ENCODE results near the gene STOML2. TPM values are rescaled to one million over a fixed set of nuclear protein-coding genes. Genes with fewer than 3 reads are reported as not detected.
"Not testable (repeated sequence)": the region's sequence is repeated elsewhere in the genome, so short reads cannot be mapped to it uniquely, and the experiment has no call there.

The STOML2 gene, protein sequence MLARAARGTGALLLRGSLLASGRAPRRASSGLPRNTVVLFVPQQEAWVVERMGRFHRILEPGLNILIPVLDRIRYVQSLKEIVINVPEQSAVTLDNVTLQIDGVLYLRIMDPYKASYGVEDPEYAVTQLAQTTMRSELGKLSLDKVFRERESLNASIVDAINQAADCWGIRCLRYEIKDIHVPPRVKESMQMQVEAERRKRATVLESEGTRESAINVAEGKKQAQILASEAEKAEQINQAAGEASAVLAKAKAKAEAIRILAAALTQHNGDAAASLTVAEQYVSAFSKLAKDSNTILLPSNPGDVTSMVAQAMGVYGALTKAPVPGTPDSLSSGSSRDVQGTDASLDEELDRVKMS
- total RNA-seq = 95.2 TPM
- long read RNA-seq, transcript STOML2-201 (10 exons, 1,278 nt) = major isoform, 163 of 185 reads
- long read RNA-seq, partial matches to known transcripts = 7 of 185 reads
- long read RNA-seq, other reads (novel, unspliced or antisense) = 11 of 185 reads

DNA sequence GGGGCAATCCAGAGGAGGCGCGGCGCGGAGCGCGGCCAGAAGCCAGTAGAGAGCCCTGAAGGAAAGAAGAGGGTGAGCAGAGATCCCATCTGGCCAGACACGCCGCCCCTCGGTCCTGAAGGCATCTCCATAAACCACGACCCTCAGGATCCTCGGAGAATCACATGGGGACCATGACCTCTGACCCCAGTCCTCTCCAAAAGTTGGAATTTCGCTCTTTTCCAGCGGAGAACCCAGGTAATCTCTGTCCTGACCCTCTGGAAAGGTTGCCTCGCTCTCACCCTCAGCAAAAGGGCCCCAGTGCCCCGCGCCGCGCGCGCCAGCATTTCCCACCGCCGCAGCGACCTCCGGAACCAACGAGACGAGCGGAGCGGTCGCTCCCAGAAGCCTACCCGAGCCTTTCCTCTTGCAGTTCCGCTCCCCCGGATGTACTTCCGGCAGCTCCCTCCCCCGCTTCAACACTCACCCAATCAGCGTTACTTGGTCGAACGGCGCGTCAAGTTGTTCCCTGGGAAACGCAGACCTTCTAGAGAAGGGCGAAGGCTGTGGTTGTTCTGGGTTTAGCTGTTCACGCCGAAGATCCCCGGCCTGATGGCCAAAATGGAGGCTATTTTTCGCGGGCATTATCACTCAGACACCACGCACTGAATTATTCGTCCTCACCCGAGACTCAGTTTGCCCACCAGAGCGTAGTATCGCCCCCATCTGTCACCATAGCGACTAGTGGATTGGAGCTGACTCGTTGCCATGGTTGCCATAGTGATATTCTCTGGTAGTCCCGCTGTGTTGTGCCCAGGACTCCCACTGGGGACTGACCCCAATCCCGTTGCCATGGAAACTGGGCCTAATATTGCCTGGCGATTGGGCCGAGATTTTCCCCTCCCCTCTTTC is at the start of gene STOML2:
Gene STOML2 (minus strand): TSS at position 363 of the 891 bp plus-strand sequence. CDS start 37 bp downstream, at position 326.
- intact Hi-C loops (cut with DNase I) = no loop called here
- DNase-seq (ENCODE audit: low spot score) = peak; percentile 97

DNA sequence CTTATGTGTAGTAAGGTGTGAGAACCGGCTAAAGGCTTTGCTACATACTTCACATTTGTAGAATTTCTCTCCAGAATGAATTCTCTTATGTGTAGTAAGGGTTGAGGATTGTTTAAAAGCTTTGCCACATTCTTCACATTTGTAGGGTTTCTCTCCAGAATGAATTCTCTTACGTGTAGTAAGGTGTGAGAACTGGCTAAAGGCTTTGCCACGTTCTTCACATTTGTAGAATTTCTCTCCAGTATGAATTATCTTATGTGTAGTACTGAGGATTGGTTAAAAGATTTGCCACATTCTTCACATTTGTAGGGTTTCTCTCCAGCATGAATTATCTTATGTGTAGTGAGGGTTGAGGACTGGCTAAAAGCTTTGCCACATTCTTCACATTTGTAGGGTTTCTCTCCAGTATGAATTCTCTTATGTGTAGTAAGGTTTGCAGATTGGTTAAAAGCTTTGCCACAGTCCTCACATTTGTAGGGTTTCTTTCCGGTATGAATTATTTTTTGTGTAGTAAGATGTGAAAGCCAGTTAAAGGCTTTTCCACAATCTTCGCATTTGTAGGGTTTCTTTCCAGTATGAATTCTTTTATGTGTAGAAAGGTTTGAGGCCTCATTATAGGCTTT is 45.1 kb upstream of the STOML2 start:
- DNase-seq (ENCODE audit: low spot score); intact Hi-C loops (cut with DNase I): not testable (repeated sequence)

DNA sequence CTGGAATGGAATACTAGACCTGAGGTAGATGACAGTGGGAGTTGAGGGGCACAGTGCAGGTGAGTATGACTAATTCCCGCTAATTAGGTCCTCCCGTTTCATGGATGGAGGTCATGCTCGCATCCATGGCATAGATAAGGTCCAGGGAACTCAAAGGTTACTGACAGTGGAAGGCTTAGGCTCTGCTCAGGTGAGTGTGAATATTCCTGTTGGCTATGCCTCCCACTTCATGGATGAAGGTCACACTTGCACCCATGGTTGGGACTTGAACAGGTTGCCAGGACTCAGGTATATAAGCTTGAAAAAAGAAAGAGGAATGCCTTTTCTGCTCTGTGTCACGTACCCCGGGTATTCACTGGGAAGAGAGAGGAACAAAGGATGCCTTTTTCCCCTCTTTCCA is 39.1 kb upstream of the STOML2 start:
- DNase-seq (ENCODE audit: low spot score) = no peak
- intact Hi-C loops (cut with DNase I) = no loop called here

DNA sequence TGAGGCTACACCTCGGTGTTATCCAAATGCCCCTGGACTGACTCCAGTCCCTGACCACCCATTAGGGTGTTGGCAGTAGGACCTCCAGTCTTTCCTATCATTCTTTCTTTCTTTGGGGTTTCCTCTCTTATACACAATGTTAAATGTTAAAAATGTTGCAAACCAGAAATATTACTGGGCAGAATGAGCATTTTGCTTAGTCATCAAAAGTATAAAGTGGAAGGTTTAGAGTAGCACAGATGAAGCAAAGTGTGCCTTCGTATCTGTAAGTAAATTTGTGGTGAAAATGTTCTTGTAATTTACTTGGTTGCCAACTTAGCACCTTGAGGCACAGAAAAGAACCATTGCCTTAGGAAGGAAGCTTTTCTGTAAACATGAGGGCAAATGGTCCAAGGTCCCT is 37.2 kb upstream of the STOML2 start:
- intact Hi-C loops (cut with DNase I) = no loop called here

DNA sequence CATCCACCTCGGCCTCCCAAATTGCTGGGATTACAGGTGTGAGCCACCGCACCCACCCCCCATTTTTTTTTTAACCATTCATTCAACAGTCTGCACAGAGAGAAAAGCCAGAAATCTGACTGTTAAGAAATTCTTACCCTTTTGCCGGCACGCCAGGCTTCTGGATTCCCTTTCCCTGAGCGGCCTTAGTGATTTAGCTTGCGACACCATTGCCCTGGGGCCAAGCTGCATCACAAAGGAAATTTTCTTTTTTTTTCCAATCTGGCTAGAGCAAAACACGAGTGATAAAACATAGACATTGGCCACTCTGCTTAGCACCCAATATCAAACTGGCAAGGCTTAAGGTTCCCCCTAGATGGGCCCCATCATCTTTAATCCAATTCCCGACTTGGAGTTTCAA is 33.9 kb upstream of the STOML2 start:
- intact Hi-C loops (cut with DNase I) = no loop called here
- no peak for DNase-seq (ENCODE audit: low spot score)

More for the DNA sequence above, 37.2 kb upstream of the STOML2 start:
- DNase-seq (ENCODE audit: low spot score) = no peak

DNA sequence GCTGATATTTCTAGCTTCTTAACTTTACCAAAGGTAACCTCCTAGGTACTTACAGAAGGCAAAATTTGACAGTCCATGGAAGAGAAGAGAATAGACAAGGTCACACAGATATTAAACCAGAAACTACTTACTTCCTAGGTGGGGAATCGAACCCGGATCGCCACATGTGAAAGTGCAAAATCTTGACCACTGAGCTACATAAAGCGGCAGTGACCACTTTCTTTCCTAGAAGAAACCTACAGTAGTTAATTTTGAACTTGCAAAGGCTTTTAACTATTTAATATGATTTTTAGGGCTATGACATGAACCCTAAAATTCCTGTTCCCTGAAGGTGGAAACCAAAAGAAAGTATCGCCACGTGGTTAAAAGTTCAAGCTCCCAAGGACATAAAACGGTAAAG is 33.1 kb upstream of the STOML2 start:
- intact Hi-C loops (cut with DNase I) = no loop called here
- no peak for DNase-seq (ENCODE audit: low spot score)

DNA sequence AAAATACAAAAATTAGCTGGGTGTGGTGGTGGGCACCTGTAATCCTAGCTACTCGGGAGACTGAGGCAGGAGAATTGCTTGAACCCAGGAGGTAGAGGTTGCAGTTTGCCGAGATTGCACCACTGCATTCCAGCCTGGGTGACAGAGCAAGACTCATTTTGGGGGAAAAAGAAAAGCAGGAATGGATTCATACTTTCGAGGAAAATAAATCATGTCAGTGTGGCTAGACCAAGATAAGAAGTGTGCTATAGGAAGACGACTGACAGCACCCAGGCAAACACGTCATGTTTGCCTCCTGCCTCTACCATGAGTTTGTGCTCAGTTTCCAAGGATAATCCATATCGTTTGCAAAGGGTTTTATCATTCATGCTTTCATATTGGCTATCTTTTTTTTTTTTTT is 32.0 kb upstream of the STOML2 start:
- no peak for DNase-seq (ENCODE audit: low spot score)
- intact Hi-C loops (cut with DNase I) = no loop called here

DNA sequence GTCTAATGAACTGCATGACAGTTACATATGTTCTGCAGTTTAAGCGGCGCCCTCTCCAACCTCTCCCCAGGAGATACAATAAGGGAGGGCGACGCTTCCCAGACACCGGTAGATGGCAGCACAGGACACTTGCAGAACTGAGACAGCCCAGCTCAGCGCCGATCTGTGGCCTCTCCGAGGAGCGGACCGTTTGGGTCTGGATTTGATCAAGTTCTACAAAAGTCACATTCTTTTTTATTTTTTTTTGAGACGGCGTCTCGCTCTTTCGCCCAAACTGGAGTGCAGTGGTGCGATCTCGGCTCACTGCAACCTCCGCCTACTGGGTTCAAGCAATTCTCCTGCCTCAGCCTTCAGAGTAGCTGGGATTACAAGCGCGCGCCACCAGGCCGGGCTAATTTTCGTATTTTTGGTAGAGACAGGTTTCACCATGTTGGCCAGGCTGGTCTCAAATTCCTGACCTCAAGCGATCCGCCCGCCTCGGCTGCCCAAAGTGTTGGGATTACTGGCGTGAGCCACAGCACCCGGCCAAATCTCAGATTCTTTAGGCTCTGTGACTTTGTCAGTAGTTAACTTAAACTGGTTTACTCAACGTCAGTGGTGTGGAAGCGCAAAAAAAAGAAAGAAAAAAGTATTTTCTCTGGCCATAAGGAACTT is 14.1 kb upstream of the STOML2 start:
- DNase-seq (ENCODE audit: low spot score) = peak; percentile 94
- intact Hi-C loops (cut with DNase I) = loop anchor here (1.0 to 10.0 kb wide), 4 partner anchors 141 to 488 kb away; partner anchors contain the start of gene TESK1

DNA sequence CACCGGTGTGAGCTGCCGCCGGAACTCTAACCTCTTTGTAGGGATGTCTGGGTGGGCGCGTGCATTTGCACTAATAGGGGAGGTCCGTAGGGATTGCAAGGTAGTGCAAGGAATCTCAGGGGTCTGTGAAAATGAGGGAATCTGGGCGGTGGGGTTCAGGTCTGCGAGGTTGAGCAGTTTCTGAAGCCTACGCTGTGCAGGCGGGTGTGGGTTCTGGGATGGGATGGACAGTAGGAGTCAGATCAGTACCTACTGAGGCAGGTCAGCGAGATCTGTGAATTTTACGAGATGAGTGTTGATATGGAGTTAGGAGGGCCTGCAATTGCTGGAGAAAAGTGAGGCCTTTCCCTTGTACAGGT is 13.6 kb upstream of the STOML2 start:
- no peak for DNase-seq (ENCODE audit: low spot score)
- intact Hi-C loops (cut with DNase I) = loop anchor here (1.0 to 10.0 kb wide), 3 partner anchors 361 to 488 kb away; partner anchors contain the start of gene TESK1

DNA sequence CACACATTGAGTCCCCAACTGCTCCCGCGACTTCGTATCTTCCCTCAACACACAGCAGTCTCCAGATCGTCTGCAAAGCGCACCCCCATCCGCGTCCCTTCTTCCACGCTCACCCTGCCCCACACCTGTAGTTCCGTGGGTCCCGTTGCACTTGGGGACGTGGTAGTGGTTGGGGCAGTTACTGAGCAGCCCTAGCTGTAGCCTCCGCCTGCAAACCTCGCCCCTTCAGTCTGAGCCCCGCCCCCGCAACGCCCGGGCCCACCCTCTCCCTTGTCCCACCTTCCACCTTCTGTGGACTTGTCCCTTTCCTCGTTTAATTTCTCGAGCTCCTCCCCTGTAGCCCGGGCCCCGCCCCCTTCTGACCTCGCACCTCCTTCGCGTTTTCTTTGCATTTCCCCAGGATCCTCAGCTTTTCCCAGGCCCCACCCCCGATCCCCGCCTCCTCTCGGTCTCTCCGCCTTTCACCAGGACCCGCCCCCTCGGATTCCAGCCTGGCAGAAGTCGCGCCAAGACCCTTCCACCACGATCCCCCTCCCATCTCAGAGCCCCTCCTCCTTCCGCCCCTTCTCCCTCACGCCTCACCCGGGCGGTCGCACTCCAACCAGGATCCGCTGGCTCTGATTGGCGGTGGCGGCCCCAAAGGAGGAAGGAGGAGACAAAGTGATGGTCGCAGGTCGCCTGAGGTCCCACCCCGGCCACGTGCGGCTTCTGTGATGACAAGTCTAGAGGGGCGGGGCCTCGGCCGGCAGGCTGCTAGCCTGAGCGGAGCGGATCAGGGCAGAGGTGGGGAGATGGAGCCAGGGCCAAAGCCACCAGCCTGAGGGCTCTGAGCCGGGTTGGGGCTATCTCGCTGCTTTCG is 13.0 kb upstream of the STOML2 start, which contains the start of gene ATOSB:
Gene ATOSB (minus strand): TSS at position 183 of the 859 bp plus-strand sequence. CDS start 7,588 bp downstream, outside the sequence.
- peak; percentile 98 for DNase-seq (ENCODE audit: low spot score)
- intact Hi-C loops (cut with DNase I) = loop anchor here (1.0 to 10.0 kb wide), 4 partner anchors 46 to 489 kb away; partner anchors contain the start of genes TESK1 and UNC13B

DNA sequence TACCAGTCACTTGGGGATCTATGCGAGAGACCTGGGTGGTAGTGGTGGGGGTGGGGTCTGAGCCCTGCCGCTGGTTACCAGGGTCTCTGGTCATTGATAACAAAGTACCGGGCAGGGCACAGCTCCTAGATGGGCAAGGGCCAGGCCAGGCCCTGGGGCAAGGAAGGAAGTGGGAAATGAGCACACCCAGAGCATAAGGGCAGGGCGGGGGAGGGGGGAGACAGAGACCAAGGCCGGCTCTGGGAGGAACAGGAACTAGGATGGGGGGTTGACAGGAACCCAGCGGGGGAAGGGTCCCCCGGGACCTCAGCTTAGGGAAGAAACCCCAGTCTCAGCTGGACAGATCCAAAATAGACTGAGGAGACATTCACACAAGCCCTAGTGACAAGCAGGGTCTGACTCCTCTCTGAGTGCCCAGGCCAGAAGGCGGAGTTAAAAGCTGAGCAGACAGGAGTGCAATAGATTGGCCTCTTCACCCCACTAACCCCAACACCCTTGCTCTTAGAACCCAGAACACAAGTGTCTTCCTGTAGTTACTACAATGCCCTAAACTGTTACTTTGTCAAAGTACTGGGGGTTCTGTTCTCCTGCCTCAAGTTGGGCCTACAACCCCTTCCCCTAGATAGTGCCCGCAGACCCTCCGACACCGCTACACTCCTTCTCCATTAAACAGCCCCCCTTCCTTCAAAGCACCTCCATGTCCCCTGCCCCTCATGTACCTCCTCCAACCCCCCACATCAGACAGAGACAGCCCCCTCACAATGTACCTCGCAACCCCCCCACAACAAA is 12.1 kb upstream of the STOML2 start:
- intact Hi-C loops (cut with DNase I) = loop anchor here (1.0 to 10.0 kb wide), 3 partner anchors 47 to 490 kb away; partner anchors contain the start of genes TESK1 and UNC13B

DNA sequence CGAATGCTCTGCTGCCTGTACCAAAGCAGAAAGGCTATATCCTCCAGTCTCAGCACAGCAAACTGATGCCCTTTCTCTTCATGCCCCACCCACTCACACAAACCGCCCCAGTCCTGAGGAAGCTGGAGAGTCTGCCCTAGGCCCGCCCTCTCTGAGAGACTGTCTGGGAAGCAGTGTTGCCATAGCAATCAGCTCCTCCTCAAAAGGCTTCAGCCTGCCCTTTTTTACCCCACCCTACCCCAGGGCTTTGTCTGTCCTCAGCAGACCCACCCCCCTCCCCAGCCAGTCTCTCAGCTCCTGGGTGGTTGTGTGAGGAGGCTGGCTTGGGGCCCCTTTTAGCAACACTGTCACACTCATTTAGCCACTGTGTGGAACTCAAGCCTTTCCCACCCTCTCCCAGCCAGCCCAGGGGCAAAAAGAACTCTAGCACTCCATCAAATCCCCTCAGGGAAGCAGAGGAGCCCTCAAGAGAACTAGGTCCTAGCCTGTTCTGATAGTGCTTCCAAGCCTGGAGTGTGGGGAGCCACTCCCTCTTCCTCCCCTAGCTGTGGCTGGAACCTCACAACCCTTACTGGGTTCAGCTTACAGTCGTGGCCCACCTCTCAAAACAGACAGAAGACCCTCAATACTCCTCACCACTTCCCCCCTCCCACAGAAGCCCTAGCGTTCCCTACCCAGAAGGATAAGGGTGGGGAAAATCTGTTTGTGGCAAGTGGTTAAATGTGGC is 11.3 kb upstream of the STOML2 start:
- DNase-seq (ENCODE audit: low spot score) = peak; percentile 92
- intact Hi-C loops (cut with DNase I) = loop anchor here (10.0 kb wide), 2 partner anchors 441 to 491 kb away; partner anchors contain the start of gene TESK1

More for the DNA sequence above, 12.1 kb upstream of the STOML2 start:
- peak; percentile 91 for DNase-seq (ENCODE audit: low spot score)

DNA sequence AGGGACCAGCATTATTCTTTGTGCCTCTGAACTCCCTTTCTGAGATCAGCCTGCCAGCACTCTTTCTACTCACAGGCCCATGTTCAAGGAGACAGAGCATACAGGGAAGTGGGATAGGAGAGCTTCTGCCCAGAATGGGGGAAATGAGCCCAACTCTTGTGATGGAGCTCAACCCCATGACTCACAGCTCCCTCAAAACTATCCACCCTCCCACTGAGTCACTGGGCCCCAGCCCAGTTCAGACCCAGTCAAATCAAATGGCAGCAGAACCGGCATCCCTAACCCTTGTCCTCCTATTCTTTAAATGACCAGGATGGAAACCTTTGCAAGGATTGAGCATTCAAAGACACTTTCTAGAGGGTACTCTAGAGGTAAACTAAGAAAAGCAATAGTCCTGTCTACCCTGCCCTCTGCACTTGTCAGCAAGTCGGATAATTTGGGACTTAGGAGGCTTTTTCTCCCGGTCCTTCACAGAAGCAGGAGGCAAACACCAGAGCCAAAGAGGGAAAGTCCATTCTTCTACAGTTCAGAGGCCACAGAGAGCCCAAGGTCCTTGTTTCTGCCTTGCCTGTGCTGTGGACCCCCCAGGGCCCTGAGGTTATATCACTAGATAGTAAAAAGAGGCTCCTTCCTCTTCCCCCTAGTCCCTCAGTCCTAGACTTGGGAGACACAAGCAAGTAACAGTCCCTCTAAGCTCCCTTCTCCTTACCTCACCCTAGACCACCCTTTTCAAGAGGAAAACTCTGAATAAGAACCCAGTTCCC is 9.5 kb upstream of the STOML2 start:
- intact Hi-C loops (cut with DNase I) = loop anchor here (10.0 kb wide), 2 partner anchors 442 to 492 kb away; partner anchors contain the start of gene TESK1
- DNase-seq (ENCODE audit: low spot score) = no peak

DNA sequence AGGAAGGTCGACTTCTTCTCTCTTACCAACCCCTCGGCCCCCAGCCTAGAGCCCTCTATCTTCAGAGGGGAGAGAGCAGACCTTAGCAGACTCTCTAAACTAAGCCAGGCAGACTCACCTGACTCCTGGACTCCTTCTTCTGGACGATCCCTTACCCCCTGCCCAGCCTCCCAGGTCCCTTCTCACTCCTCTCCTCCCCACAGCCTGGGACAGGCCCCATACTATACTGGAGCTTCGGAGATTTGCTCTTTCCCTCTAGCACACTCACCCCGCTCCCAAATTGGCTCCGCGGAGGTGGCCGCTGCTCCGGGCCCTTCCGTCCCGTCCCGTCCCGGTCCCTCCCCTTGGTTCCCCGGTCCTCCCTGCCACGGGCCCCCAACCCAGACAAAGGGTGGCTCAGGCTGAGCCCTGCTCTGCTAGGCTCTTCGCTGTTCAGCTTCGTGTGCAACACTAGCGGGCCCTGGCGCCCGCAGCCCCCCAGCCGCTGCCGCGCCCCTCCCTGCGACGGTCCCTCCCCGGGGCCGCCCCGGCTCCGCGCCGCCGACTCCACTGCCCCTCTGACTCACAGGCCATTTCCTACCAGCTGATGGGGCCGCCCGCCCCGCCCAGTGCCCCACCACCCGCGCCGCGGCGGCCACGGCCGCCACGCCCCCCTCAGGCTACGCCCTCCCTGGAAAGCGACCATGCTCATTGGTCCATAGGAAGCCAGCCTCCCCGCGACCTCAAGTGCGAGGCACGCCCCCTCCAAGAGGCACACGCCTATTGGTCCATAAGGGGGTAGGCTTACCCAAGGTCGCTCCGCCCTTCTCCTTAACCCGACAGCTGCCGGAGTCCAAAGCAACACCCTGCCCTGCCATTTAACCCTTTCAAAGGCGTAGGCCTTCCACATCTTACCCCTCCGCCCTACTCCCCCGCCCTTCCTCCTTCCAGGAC is 8.3 kb upstream of the STOML2 start:
- peak; percentile 99 for DNase-seq (ENCODE audit: low spot score)
- intact Hi-C loops (cut with DNase I) = loop anchor here (10.0 kb wide), 2 partner anchors 444 to 494 kb away; partner anchors contain the start of gene TESK1
